ENCODE results near the gene WNT10A.

WNT10A gene

DNA sequence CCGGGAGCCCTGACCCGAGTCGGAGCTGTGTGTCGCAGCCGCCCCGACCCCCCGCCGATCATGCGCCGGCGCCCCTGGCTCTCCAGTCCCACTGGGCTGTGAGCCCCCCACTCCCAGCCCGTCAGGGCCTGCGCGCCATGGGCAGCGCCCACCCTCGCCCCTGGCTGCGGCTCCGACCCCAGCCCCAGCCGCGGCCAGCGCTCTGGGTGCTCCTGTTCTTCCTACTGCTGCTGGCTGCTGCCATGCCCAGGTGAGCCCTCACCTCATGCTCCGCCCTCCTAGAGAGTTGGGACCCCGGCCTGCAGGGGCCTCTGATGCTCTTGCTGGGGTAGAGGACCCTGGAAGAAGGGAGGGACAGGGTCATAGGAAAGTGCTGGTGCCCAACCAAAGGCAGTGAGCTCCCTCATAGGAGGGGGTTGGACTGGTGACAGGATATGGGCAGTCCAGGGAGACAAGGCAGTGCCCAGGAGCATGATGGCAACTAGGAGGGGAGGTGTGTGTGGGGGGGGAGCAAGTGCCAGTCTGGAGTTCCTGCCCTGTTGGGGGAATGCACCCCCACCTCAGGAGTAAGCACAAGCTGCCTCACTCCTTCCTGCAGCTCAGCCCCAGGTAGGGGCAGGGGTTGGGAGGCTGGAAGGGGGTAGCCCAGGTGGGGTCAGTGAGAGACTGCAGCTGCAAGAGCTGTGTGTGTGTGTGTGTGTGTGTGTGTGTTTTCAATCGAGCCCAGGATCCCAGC is 375 bp downstream of the WNT10A start:
- no peak for DNase-seq (ENCODE audit: low read depth, low spot score)
- no peak for TF ChIP-seq CTCF (IDR thresholded peaks at IDR 0.05; ENCODE audit: low read depth, low read length)
- H3K4me3 ChIP-seq (ENCODE audit: low read depth, low read length), result no peak overlapping the region

GRCh38 chr2:218881744-218882460 is 1.2 kb downstream of the WNT10A start:
- no peak overlapping the region for H3K4me3 ChIP-seq (ENCODE audit: low read depth, low read length)
- TF ChIP-seq CTCF (IDR thresholded peaks at IDR 0.05; ENCODE audit: low read depth, low read length), result no peak
- DNase-seq (ENCODE audit: low read depth, low spot score), result no peak
- in situ Hi-C loops (cut with HindIII; ENCODE audit: low sequenced_read_pairs), result no loop called here

More for the DNA sequence above, 375 bp downstream of the WNT10A start:
- in situ Hi-C loops (cut with HindIII; ENCODE audit: low sequenced_read_pairs), result no loop called here

- H3K4me3 ChIP-seq (ENCODE audit: low read depth, low read length), result no peak overlapping the region
- no peak for DNase-seq (ENCODE audit: low read depth, low spot score)
- in situ Hi-C loops (cut with HindIII; ENCODE audit: low sequenced_read_pairs), result no loop called here
- no peak for TF ChIP-seq CTCF (IDR thresholded peaks at IDR 0.05; ENCODE audit: low read depth, low read length)
Observed at GRCh38 chr2:218882461-218882816, 1.8 kb downstream of the WNT10A start.

DNA sequence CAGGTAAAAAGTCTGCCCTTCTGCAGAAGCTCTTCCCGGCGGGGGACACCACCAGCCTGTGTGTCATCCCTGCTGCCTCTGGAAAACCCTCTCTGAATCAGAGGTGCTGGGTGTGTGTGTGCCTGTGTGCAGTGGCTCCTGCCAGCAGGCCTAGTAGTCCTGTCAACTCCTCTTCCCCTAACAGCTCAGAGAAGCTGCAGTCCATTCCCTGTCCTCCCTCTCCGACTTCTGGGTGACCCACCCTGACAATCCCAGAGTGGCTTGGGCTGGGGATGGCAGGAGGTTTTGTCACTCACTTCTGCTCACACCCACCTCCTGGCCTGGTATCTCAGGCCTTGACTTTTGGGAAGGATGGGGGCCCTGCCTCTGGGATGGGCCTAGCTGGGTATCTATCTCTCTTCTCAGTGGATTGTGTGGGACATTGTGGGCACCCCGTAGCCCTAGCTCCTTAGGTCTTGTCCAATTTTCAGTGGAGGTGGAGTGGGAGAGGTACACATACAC is 2.3 kb downstream of the WNT10A start:
- in situ Hi-C loops (cut with HindIII; ENCODE audit: low sequenced_read_pairs), result no loop called here
- no peak for TF ChIP-seq CTCF (IDR thresholded peaks at IDR 0.05; ENCODE audit: low read depth, low read length)
- no peak overlapping the region for H3K4me3 ChIP-seq (ENCODE audit: low read depth, low read length)
- DNase-seq (ENCODE audit: low read depth, low spot score), result no peak

GRCh38 chr2:218883491-218884490 is 3.1 kb downstream of the WNT10A start:
- H3K4me3 ChIP-seq (ENCODE audit: low read depth, low read length), result no peak overlapping the region
- in situ Hi-C loops (cut with HindIII; ENCODE audit: low sequenced_read_pairs), result no loop called here
- TF ChIP-seq CTCF (IDR thresholded peaks at IDR 0.05; ENCODE audit: low read depth, low read length), result no peak
- no peak for DNase-seq (ENCODE audit: low read depth, low spot score)

GRCh38 chr2:218884519-218884918 is 3.9 kb downstream of the WNT10A start:
- TF ChIP-seq CTCF (IDR thresholded peaks at IDR 0.05; ENCODE audit: low read depth, low read length), result no peak
- DNase-seq (ENCODE audit: low read depth, low spot score), result no peak
- in situ Hi-C loops (cut with HindIII; ENCODE audit: low sequenced_read_pairs), result no loop called here
- no peak overlapping the region for H3K4me3 ChIP-seq (ENCODE audit: low read depth, low read length)
